Endodermal cell (in vitro differentiated cells): ENCODE measurements around the gene SUN2. TPM values are rescaled to one million over a fixed set of nuclear protein-coding genes. Genes with fewer than 3 reads are reported as not detected.
A peak's percentile ranks its signal among the peaks of the same experiment; 100 is the strongest.

Experiments used
- DNase-seq: peaks from one replicate; pipeline ENCODE4 v3.0.0-alpha.2; 2017
- H3K27ac ChIP-seq: 2 replicates; pipeline ENCODE4 v1.5.1; 2013; ENCODE audit warnings: mild to moderate bottlenecking, low read depth, low read length, moderate library complexity
- H3K27me3 ChIP-seq: 2 replicates; pipeline ENCODE4 v1.6.1; 2013; ENCODE audit warnings: mild to moderate bottlenecking, low read length, moderate library complexity; ENCODE audit not compliant: insufficient read depth, control insufficient read depth, poor library complexity, severe bottlenecking
- H3K36me3 ChIP-seq: 2 replicates; pipeline ENCODE4 v1.7.0; 2013; ENCODE audit warnings: mild to moderate bottlenecking, low read length, moderate library complexity; ENCODE audit not compliant: control insufficient read depth, insufficient read depth
- H3K4me1 ChIP-seq: one replicate; pipeline ENCODE4 v1.7.0; 2013; ENCODE audit warnings: low read length; ENCODE audit not compliant: control insufficient read depth, insufficient read depth
- H3K4me3 ChIP-seq: 2 replicates; pipeline ENCODE4 v1.5.1; 2013; ENCODE audit warnings: mild to moderate bottlenecking, low read length, moderate library complexity
- H3K9ac ChIP-seq: 2 replicates; pipeline ENCODE4 v1.6.1; 2013; ENCODE audit warnings: mild to moderate bottlenecking, low read length, moderate library complexity; ENCODE audit not compliant: poor library complexity, severe bottlenecking; ENCODE audit errors: extremely low read depth
- H3K9me3 ChIP-seq: 2 replicates; pipeline ENCODE4 v1.6.1; 2013; ENCODE audit warnings: mild to moderate bottlenecking, low read length, moderate library complexity; ENCODE audit not compliant: control insufficient read depth
- H3K27ac Mint-ChIP-seq: 2 replicates; pipeline ENCODE4 v1.8.0; 2020; ENCODE audit warnings: mixed read lengths
- H3K27me3 Mint-ChIP-seq: 2 replicates; pipeline ENCODE4 v1.8.0; 2021; ENCODE audit warnings: mild to moderate bottlenecking, mixed read lengths; ENCODE audit not compliant: insufficient read depth
- H3K36me3 Mint-ChIP-seq: 2 replicates; pipeline ENCODE4 v1.8.0; 2020; ENCODE audit warnings: low read depth, mixed read lengths
- H3K4me1 Mint-ChIP-seq: 2 replicates; pipeline ENCODE4 v1.8.0; 2020; ENCODE audit warnings: mixed read lengths
- H3K4me3 Mint-ChIP-seq: 2 replicates; pipeline ENCODE4 v1.8.0; 2020; ENCODE audit warnings: mild to moderate bottlenecking, moderate library complexity, mixed read lengths
- H3K9me3 Mint-ChIP-seq: 2 replicates; pipeline ENCODE4 v1.8.0; 2020; ENCODE audit warnings: mild to moderate bottlenecking, mixed read lengths
- WGBS, 2 experiments: methylation state at CpG; one replicate each; pipeline versions ENCODE4 v1.1.5 to v1.1.7; 2013; ENCODE audit warnings: missing lambda C conversion rate in 2 of 2, mixed read lengths in 1 of 2; ENCODE audit not compliant: insufficient coverage in 1 of 2, insufficient read length in 1 of 2; 5-methylcytosine and 5-hydroxymethylcytosine counted together
- total RNA-seq, 2 donors: library from RNA; stranded (reverse); fragmentation: NEBNext Ultra II Directional in 1 of 2; extraction: Animal tissue kit (Norgen Biotek cat#: 25700) in 1 of 2; gene quantifications; 2 replicates in 1 of 2; 3 replicates in 1 of 2; pipeline ENCODE4 v1.2.1, GENCODE V29; 2021
- TF ChIP-seq, protein P1 (sequence below): fragments of 200-600 bp; sonication (generic); conservative IDR thresholded peaks from 2 replicates; pipeline ENCODE4 v1.5.0; 2021; ENCODE audit warnings: antibody characterized with exemption, mild to moderate bottlenecking

SUN2 gene
- total RNA-seq, 2 donors from 2014 or later = 23.0 to 32.4 TPM

DNA sequence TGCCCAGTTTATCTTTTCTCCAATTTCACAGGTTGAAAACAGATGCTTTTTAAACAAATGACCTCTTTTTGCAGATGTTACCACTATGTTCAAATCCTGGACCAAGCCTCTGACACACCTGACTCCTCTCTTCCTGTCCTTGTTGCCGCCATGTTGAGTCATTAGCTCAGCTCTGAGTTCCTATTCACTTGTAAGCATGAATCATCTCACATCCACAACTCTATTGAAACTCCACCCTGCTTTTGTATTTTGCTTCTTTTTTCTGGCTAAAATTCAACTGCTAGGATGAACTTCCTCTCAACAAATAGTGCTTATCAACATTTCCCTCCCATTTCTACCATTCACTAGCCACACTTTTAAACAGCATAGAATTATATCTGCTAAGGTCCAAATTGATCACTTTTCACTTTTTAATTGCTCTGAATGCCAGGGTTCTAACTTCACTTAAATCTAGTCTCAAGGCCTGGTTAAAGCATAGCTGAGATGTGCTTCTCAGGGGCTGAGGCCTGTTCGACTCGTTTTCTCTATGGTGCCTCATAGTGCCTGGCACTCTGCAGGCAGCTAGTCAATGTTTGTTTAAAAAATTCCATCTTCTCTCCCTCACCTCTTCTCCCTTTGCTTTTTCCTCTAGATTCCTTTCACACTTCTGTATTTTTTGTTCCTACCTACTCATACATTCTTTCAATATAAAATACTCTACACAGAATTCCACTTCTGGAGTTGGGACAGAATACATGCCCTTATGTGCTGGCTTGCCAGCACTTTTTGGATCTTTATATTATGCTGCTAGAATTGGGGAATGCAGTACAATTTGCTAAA is 59.0 kb downstream of the SUN2 start:
- no peak for DNase-seq
- H3K9me3 ChIP-seq = no peaks in the 10 kb centered on the region
- H3K36me3 Mint-ChIP-seq = peaks cover 40% of the 10 kb centered on the region
- H3K4me3 Mint-ChIP-seq = no peak overlapping the region
- H3K4me3 ChIP-seq = peak overlapping the region; percentile 86
- H3K9ac ChIP-seq = no peak overlapping the region
- H3K36me3 ChIP-seq = peaks cover 16% of the 10 kb centered on the region
- TF ChIP-seq, protein P1, sequence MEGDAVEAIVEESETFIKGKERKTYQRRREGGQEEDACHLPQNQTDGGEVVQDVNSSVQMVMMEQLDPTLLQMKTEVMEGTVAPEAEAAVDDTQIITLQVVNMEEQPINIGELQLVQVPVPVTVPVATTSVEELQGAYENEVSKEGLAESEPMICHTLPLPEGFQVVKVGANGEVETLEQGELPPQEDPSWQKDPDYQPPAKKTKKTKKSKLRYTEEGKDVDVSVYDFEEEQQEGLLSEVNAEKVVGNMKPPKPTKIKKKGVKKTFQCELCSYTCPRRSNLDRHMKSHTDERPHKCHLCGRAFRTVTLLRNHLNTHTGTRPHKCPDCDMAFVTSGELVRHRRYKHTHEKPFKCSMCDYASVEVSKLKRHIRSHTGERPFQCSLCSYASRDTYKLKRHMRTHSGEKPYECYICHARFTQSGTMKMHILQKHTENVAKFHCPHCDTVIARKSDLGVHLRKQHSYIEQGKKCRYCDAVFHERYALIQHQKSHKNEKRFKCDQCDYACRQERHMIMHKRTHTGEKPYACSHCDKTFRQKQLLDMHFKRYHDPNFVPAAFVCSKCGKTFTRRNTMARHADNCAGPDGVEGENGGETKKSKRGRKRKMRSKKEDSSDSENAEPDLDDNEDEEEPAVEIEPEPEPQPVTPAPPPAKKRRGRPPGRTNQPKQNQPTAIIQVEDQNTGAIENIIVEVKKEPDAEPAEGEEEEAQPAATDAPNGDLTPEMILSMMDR = no peak
- H3K27me3 ChIP-seq = no peaks in the 10 kb centered on the region
- peaks cover 35% of the 10 kb centered on the region for H3K4me1 Mint-ChIP-seq
- H3K27ac Mint-ChIP-seq = peak overlapping the region; percentile 2
- no peaks in the 10 kb centered on the region for H3K27me3 Mint-ChIP-seq
- H3K9me3 Mint-ChIP-seq = no peaks in the 10 kb centered on the region
- H3K4me1 ChIP-seq = peaks cover 5% of the 10 kb centered on the region
- H3K27ac ChIP-seq = no peak overlapping the region
- WGBS, 2 experiments = 55 to 75% methylated on average over 3 of the region's 3 CpGs

DNA sequence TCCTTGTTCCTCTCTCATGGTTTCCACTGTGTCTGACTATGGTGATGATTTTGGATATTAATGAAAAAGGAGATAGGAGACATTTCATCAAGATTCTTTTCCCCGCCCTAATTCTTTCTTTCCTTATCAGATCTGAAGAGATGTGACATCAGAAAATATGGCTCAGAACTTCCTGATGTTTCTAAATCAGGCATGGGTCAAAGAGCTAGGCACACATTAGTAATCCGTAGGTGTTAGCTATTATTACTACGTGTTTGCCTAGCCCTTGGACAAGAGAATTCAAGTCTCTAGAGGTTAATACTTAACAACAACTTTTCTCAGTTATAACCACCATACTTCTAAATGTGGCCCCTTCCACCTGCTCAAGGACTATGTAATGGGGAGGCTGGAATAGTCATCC is 60.9 kb downstream of the SUN2 start:
- WGBS, 2 experiments = 94 to 100% methylated on average over 3 of the region's 3 CpGs
- no peak for DNase-seq
- no peak overlapping the region for H3K4me3 Mint-ChIP-seq
- Histone ChIP-seq H3K27me3 (no peaks in the 10 kb centered on the region), H3K9ac (no peak overlapping the region), H3K4me3 (no peak overlapping the region), H3K36me3 (peaks cover 34% of the 10 kb centered on the region), H3K4me1 (peaks cover 5% of the 10 kb centered on the region), H3K27ac (no peak overlapping the region), H3K9me3 (no peaks in the 10 kb centered on the region)
- H3K36me3 Mint-ChIP-seq = peaks cover 49% of the 10 kb centered on the region
- TF ChIP-seq, protein P1 = no peak
- no peak overlapping the region for H3K27ac Mint-ChIP-seq
- H3K27me3 Mint-ChIP-seq = no peaks in the 10 kb centered on the region
- H3K9me3 Mint-ChIP-seq = no peaks in the 10 kb centered on the region
- H3K4me1 Mint-ChIP-seq = peaks cover 35% of the 10 kb centered on the region

DNA sequence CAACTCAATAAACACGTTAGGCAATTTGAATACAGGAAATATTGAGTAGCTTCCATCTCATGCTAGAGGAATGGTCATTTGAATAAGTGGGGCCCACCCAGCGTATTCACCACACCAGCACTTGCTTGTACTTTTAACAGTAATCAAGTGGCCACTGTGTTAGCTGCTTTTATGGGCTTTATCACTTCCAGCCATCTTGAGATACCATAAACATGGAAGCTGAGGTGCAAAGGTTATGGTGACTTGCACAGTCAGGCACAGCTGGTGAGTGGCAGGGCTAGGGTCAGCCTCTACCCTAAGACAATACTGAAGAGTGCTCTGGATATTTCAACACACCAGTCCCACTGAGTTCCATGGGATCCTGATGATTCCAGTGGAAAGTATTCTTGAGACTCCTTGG is 61.7 kb downstream of the SUN2 start:
- H3K4me3 Mint-ChIP-seq = no peak overlapping the region
- WGBS, 2 experiments = 94 to 95% methylated on average over 2 of the region's 2 CpGs

More for the DNA sequence above, 61.7 kb downstream of the SUN2 start:
- H3K4me3 ChIP-seq = no peak overlapping the region
- H3K9ac ChIP-seq = no peak overlapping the region
- no peaks in the 10 kb centered on the region for H3K27me3 Mint-ChIP-seq
- H3K36me3 Mint-ChIP-seq = peaks cover 56% of the 10 kb centered on the region
- no peak overlapping the region for H3K27ac ChIP-seq
- H3K27me3 ChIP-seq = no peaks in the 10 kb centered on the region
- no peak overlapping the region for H3K27ac Mint-ChIP-seq
- H3K9me3 ChIP-seq = no peaks in the 10 kb centered on the region
- TF ChIP-seq, protein P1 = no peak
- peaks cover 26% of the 10 kb centered on the region for H3K4me1 Mint-ChIP-seq
- no peak for DNase-seq
- peaks cover 5% of the 10 kb centered on the region for H3K4me1 ChIP-seq
- H3K9me3 Mint-ChIP-seq = no peaks in the 10 kb centered on the region
- peaks cover 43% of the 10 kb centered on the region for H3K36me3 ChIP-seq
